ENCODE measurements around the gene TACC2. TPM values are rescaled to one million over a fixed set of nuclear protein-coding genes. Genes with fewer than 3 reads are reported as not detected.

Gene TACC2
- total and polyA plus RNA-seq, 2 experiments from 2014 or later, result 30.8 to 35.9 TPM

GRCh38 chr10:122245136-122245535 lies 256.2 kb downstream of the TACC2 start:
- H3K4me2 ChIP-seq, result no peak overlapping the region
- H2AFZ ChIP-seq, result no peak overlapping the region
- peaks cover 10% of the 10 kb centered on the region for H3K36me3 ChIP-seq (ENCODE audit: insufficient read depth)
- ATAC-seq (no peak), DNase-seq (ENCODE audit: low spot score) (no peak)
- Mint-ChIP-seq H3K4me1 (peaks cover 3% of the 10 kb centered on the region; the same call in 1 of the 3 replicates), H3K36me3 (ENCODE audit: low read depth) (peaks cover 52% of the 10 kb centered on the region), H3K9me3 (no peaks in the 10 kb centered on the region), H3K27me3 (ENCODE audit: insufficient read depth, low read depth, poor library complexity) (peaks cover 7% of the 10 kb centered on the region), H3K27ac (peak overlapping the region; percentile 15; the same call in 1 of the 2 replicates), H3K4me3 (no peak overlapping the region)
- TF ChIP-seq EZH2phosphoT487 (IDR thresholded peaks at IDR 0.05; ENCODE audit: unreplicated experiment), result no peak
- TF ChIP-seq ZNF462 (CRISPR knock-in tag; IDR thresholded peaks at IDR 0.05), result no peak
- TF ChIP-seq NANOG (IDR thresholded peaks at IDR 0.05; ENCODE audit: borderline replicate concordance), result no peak
- TF ChIP-seq POLR2AphosphoS5 (IDR thresholded peaks at IDR 0.05; ENCODE audit: low read depth), result no peak
- TF ChIP-seq JUNB (IDR thresholded peaks at IDR 0.05; ENCODE audit: unreplicated experiment), result no peak
- no peak for TF ChIP-seq CTCF (conservative IDR thresholded peaks at IDR 0.05; ENCODE audit: low read depth in 2 of 2)
- no peak for TF ChIP-seq EZH2 (IDR thresholded peaks at IDR 0.05; ENCODE audit: low read depth, unreplicated experiment)
- TF ChIP-seq ZNF114 (CRISPR knock-in tag; IDR thresholded peaks at IDR 0.05), result no peak
- no peak for TF ChIP-seq ZNF331 (CRISPR knock-in tag; IDR thresholded peaks at IDR 0.05; ENCODE audit: low read depth)
- no peak for TF ChIP-seq CREB1 (CRISPR knock-in tag; IDR thresholded peaks at IDR 0.05; ENCODE audit: low read depth)
- no peak for TF ChIP-seq ETS1 (IDR thresholded peaks at IDR 0.05)
- TF ChIP-seq STAT1 (IDR thresholded peaks at IDR 0.05; ENCODE audit: unreplicated experiment), result no peak
- H3F3A ChIP-seq (replicated peaks; ENCODE audit: low read depth), result no peaks in the 10 kb centered on the region
- no peaks in the 10 kb centered on the region for H3K79me2 ChIP-seq (replicated peaks; ENCODE audit: insufficient read depth)
- H3K27ac ChIP-seq (ENCODE audit: low read depth), result no peak overlapping the region
- no peaks in the 10 kb centered on the region for H3K27me3 ChIP-seq (ENCODE audit: insufficient read depth)
- no peaks in the 10 kb centered on the region for H3K4me1 ChIP-seq (ENCODE audit: insufficient read depth)
- no peak overlapping the region for H3K4me3 ChIP-seq
- no peaks in the 10 kb centered on the region for H3K9me2 ChIP-seq (ENCODE audit: insufficient read depth)
- H4K20me1 ChIP-seq (replicated peaks; ENCODE audit: insufficient read depth), result 0 out of 2 replicates have a peak, but pooled peaks cover 6% of the 10 kb centered on the region
